GM23338 (cell line): ENCODE results near the gene NID1. TPM values are rescaled to one million over a fixed set of nuclear protein-coding genes. Genes with fewer than 3 reads are reported as not detected.

ENCODE experiments used
- CTCF ChIP-seq, 2 experiments: fragments of 200-600 bp in 1 of 2; sonication (generic) in 1 of 2; conservative IDR thresholded peaks; 2 replicates each; pipeline versions ENCODE4 v1.5.1 to v1.6.1; 2016 to 2017; ENCODE audit warnings: antibody characterized with exemption in 2 of 2, low read depth in 2 of 2, mild to moderate bottlenecking in 2 of 2, moderate library complexity in 1 of 2
- ETS1 ChIP-seq: IDR thresholded peaks from 2 replicates; pipeline ENCODE4 v1.6.1; 2016; ENCODE audit warnings: antibody characterized with exemption
- EZH2 ChIP-seq: fragments of 200-600 bp; sonication (generic); IDR thresholded peaks from one replicate; pipeline ENCODE4 v1.8.0; 2017; ENCODE audit warnings: antibody characterized with exemption, mild to moderate bottlenecking, low read depth; ENCODE audit not compliant: unreplicated experiment
- EZH2phosphoT487 ChIP-seq: fragments of 200-600 bp; sonication (generic); IDR thresholded peaks from one replicate; pipeline ENCODE4 v1.8.1; 2018; ENCODE audit warnings: antibody characterized with exemption; ENCODE audit not compliant: unreplicated experiment
- NANOG ChIP-seq: IDR thresholded peaks from 2 replicates; pipeline ENCODE4 v1.6.1; 2016; ENCODE audit warnings: antibody characterized with exemption, borderline replicate concordance
- POLR2AphosphoS5 ChIP-seq: IDR thresholded peaks from 2 replicates; pipeline ENCODE4 v1.6.1; 2016; ENCODE audit warnings: antibody characterized with exemption, low read depth
- polyA plus RNA-seq: library from polyadenylated mRNA; unstranded; fragments of >200 nt; fragmentation: Nextera tagmentation; extraction: Ambion mirVana; gene quantifications from 2 replicates; pipeline ENCODE4 v1.2.1, GENCODE V29; 2016
- total RNA-seq: library from RNA; depleted of rRNA; stranded (reverse); fragments of >200 nt; shearing (Covaris generic); gene quantifications from 2 replicates; pipeline ENCODE4 v1.2.3, GENCODE V29; 2014
- TF ChIP-seq, protein P1 (sequence below): fragments of 250-450 bp; sonication (Bioruptor Pico); IDR thresholded peaks from 2 replicates; pipeline ENCODE4 v1.5.0; 2020; ENCODE audit warnings: mild to moderate bottlenecking, moderate library complexity
- TF ChIP-seq, protein P2 (sequence below): IDR thresholded peaks from one replicate; pipeline ENCODE4 v1.6.1; 2018; ENCODE audit warnings: antibody characterized with exemption; ENCODE audit not compliant: unreplicated experiment

The NID1 gene
- total and polyA plus RNA-seq, 2 experiments from 2014 or later: 7.1 to 32.5 TPM

DNA sequence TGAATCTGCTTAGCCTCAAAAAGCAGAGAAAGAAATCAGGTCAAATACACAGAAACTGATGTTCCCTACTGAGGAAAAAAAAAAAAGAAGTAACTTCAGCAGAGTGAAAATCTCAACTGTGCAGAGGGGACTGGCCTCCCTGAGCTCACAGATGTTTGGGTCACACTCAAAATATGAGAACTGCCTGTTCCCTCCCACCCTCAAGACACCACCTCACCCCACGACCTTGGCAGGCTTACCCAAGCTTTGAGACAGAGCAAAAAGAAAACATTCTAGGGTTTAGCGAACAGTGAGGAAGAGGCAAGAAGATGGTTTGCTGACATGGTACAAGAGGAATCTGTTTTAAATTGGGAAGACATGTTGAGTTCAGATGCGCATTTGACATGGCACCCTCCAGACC, 48.8 kb downstream of the NID1 start (continued):
- TF ChIP-seq, protein P1, sequence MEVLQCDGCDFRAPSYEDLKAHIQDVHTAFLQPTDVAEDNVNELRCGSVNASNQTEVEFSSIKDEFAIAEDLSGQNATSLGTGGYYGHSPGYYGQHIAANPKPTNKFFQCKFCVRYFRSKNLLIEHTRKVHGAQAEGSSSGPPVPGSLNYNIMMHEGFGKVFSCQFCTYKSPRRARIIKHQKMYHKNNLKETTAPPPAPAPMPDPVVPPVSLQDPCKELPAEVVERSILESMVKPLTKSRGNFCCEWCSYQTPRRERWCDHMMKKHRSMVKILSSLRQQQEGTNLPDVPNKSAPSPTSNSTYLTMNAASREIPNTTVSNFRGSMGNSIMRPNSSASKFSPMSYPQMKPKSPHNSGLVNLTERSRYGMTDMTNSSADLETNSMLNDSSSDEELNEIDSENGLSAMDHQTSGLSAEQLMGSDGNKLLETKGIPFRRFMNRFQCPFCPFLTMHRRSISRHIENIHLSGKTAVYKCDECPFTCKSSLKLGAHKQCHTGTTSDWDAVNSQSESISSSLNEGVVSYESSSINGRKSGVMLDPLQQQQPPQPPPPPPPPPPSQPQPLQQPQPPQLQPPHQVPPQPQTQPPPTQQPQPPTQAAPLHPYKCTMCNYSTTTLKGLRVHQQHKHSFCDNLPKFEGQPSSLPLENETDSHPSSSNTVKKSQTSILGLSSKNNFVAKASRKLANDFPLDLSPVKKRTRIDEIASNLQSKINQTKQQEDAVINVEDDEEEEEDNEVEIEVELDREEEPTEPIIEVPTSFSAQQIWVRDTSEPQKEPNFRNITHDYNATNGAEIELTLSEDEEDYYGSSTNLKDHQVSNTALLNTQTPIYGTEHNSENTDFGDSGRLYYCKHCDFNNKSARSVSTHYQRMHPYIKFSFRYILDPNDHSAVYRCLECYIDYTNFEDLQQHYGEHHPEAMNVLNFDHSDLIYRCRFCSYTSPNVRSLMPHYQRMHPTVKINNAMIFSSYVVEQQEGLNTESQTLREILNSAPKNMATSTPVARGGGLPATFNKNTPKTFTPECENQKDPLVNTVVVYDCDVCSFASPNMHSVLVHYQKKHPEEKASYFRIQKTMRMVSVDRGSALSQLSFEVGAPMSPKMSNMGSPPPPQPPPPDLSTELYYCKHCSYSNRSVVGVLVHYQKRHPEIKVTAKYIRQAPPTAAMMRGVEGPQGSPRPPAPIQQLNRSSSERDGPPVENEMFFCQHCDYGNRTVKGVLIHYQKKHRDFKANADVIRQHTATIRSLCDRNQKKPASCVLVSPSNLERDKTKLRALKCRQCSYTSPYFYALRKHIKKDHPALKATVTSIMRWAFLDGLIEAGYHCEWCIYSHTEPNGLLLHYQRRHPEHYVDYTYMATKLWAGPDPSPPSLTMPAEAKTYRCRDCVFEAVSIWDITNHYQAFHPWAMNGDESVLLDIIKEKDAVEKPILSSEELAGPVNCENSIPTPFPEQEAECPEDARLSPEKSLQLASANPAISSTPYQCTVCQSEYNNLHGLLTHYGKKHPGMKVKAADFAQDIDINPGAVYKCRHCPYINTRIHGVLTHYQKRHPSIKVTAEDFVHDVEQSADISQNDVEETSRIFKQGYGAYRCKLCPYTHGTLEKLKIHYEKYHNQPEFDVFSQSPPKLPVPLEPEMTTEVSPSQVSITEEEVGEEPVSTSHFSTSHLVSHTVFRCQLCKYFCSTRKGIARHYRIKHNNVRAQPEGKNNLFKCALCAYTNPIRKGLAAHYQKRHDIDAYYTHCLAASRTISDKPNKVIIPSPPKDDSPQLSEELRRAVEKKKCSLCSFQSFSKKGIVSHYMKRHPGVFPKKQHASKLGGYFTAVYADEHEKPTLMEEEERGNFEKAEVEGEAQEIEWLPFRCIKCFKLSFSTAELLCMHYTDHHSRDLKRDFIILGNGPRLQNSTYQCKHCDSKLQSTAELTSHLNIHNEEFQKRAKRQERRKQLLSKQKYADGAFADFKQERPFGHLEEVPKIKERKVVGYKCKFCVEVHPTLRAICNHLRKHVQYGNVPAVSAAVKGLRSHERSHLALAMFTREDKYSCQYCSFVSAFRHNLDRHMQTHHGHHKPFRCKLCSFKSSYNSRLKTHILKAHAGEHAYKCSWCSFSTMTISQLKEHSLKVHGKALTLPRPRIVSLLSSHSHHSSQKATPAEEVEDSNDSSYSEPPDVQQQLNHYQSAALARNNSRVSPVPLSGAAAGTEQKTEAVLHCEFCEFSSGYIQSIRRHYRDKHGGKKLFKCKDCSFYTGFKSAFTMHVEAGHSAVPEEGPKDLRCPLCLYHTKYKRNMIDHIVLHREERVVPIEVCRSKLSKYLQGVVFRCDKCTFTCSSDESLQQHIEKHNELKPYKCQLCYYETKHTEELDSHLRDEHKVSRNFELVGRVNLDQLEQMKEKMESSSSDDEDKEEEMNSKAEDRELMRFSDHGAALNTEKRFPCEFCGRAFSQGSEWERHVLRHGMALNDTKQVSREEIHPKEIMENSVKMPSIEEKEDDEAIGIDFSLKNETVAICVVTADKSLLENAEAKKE (CRISPR knock-in tag): no peak
- TF ChIP-seq CTCF (conservative IDR thresholded peaks at IDR 0.05; ENCODE audit: low read depth in 2 of 2): no peak
- no peak for TF ChIP-seq EZH2
- TF ChIP-seq ETS1: no peak
- TF ChIP-seq, protein P2, sequence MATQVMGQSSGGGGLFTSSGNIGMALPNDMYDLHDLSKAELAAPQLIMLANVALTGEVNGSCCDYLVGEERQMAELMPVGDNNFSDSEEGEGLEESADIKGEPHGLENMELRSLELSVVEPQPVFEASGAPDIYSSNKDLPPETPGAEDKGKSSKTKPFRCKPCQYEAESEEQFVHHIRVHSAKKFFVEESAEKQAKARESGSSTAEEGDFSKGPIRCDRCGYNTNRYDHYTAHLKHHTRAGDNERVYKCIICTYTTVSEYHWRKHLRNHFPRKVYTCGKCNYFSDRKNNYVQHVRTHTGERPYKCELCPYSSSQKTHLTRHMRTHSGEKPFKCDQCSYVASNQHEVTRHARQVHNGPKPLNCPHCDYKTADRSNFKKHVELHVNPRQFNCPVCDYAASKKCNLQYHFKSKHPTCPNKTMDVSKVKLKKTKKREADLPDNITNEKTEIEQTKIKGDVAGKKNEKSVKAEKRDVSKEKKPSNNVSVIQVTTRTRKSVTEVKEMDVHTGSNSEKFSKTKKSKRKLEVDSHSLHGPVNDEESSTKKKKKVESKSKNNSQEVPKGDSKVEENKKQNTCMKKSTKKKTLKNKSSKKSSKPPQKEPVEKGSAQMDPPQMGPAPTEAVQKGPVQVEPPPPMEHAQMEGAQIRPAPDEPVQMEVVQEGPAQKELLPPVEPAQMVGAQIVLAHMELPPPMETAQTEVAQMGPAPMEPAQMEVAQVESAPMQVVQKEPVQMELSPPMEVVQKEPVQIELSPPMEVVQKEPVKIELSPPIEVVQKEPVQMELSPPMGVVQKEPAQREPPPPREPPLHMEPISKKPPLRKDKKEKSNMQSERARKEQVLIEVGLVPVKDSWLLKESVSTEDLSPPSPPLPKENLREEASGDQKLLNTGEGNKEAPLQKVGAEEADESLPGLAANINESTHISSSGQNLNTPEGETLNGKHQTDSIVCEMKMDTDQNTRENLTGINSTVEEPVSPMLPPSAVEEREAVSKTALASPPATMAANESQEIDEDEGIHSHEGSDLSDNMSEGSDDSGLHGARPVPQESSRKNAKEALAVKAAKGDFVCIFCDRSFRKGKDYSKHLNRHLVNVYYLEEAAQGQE: no peak
- TF ChIP-seq EZH2phosphoT487: no peak
- TF ChIP-seq POLR2AphosphoS5: no peak
- TF ChIP-seq NANOG: no peak
